ENCODE data around the gene TBATA.

Gene TBATA

DNA sequence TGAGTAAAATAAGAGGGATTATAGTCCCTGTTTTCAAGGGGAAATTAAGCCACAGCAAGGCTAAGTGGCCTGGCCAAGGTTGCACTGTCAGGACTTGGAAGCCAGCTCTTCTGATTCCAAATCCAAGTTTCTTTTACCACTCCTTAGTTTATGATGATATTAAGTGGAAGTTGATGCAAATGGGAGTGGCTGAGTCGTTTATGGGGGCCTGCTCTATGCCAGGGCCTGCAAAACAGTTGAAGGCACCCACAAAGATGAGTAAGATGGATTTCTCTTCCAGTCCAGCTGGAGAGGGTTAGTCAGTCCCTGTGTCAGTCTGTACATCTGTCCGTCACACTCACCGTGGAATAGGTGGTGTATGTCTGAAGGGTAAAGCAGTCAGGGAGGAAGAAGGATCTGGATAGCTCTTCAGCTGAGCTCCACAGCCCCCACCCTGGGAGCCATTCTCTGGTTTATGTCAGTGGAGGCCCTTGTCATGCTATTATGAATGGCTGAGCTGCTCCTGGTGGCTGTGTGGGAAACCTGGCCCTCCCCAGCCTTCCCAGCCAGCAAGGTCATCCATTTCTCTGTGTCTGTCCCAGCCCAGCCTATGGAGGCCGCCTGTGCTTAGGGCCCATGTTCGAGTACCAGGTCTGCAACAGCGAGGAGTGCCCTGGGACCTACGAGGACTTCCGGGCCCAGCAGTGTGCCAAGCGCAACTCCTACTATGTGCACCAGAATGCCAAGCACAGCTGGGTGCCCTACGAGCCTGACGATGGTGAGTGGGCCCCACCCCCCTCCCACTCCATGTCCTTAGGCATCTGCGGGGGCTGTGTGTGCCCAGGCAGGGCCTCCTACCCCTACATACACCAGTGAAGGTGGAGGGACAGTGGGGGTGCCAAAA is 44.5 kb downstream of the TBATA start:
- DNase-seq: no peak

DNA sequence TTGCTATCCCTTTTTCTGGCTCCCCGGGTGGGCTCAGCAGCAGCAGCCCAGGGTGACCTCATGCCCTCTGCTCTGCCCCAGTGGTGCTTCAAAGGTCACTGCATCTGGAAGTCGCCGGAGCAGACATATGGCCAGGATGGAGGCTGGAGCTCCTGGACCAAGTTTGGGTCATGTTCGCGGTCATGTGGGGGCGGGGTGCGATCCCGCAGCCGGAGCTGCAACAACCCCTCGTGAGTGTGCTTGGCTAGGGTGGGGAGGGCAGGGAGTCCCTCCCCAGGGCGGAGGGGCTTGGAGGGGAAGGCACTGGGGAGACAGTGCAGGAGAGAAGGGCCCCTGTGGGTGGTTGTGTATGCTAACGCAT is 46.4 kb downstream of the TBATA start:
- DNase-seq: no peak

GRCh38 chr10:70738006-70738760 is 47.0 kb downstream of the TBATA start:
- DNase-seq: no peak

DNA sequence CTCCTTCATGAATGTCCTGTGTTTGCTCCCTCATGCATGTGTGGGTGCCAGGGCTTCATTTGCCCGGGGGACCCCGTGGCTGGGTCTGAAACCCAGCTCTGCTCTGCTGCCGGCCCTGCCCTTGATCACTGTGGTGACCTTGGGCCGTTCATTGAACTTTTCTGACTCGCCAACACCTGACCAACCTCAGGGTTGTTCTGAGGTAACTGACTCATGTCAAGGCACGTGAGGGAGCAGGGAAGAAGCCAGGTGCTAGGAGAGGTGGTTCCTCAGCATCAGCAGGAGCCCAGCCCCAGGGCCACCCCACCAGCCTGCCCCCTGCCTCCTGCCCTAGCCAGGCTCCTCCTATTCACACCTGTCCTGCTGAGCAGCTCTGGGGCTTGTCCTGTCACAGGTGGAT is 47.9 kb downstream of the TBATA start:
- DNase-seq: no peak

DNA sequence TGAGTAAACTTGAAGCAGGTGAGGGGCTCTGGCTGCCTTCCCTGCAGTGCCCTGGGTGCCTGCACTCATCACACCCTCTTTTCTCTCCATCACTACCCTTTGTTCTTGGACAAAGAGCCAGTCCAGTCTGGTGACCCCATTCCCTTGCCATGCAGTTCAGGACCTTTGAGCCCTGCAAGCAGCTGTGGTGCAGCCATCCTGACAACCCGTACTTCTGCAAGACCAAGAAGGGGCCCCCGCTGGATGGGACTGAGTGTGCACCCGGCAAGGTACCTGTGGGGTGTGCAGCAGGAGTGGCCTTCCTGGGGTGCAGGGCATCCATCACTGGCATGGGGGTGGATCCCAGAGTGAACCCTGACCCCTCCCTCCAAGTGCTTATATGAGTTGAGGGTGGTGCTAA is 48.7 kb downstream of the TBATA start:
- no peak for DNase-seq

GRCh38 chr10:70735161-70735560 is 50.0 kb downstream of the TBATA start:
- DNase-seq: no peak

GRCh38 chr10:70733051-70733450 is 52.1 kb downstream of the TBATA start:
- no peak for DNase-seq

DNA sequence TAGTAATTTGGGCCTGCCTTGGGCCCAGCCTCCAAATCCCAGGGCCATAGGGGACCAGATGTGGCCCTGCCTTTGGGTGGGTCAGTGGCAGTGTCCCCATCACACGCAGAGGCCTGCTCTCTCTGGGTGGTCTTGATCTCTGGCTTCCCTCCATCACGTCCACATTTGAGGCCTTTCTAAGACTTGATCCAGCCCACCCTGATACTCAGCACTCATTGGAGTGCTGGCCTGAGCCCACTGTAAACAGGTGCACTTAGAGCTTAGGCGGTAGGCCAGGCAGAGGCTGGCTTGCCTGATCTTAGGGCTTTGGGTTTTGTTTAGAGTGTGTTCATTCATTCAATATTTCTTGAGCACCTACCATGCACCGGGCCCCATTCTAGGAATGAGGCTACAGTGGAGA is 52.6 kb downstream of the TBATA start:
- DNase-seq: no peak

GRCh38 chr10:70730955-70731354 is 54.2 kb downstream of the TBATA start:
- DNase-seq: no peak

DNA sequence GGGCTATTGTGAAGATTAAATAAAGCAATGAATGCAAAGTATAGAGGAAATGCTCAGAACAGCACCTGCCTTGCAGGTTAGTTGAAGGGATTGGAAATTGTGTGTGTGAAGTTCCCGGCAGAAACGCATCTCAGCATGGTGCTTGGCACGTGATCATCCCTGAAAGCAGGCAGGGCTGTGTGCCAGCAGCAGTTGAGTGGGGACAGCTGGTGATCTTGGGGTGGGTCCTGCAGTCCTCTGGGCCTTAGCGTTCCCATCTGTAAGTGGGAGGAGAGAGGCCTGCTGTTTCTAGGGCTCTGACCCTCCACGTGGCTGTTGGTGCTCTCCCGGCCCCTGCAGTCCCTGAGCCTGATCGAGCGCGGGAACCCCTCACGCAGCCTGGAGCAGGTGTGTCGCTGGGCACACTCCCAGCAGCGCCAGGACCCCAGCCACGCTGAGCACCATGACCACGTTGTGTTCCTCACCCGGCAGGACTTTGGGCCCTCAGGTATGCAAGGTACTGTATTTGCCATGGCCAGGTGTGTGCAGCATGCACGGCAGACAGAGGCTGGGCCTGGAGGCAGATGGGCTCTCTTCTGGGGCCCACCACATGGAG is 55.3 kb downstream of the TBATA start:
- DNase-seq: no peak

DNA sequence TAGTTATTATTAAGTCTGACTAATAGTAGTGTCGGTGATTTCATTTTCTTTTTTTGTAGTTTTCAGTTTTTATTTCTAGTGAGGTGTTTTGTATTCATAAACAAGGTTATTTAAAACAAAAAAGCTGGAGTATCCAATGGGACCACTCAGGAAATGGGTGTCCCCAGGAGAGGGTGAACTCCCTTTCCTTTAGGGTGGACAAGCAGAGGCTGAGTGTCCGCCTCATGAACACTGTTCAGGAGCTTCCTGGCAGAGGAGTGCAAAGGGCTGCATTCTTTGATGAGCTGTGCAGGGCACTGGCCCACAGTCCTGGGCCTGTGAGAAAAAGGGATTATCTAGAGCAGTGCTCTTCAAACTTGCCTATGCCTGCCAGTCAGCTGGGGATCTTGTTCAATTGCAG is 56.8 kb downstream of the TBATA start:
- no peak for DNase-seq

- no peak for DNase-seq
These were observed 58.2 kb downstream of the TBATA start for GRCh38 chr10:70726909-70727495.

DNA sequence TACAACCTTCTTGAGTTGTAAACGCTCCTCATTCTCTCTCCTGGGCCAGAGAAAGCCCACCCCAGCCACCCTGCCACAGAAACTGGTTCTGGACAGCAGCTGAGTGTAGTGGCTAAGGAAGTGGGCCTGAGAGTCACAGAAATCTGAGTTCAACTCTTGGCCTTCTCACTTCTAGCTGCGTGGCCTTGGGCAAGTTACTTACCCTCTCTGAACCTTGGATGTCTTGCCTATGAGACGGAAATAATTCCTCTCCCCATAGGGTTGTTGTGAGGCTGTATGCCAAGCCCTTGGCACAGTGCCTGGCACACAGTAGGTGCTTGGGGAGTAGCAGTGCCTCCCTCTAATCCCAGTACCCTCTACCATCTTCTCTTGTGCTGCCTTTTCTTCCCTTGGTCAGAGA is 61.4 kb downstream of the TBATA start:
- no peak for DNase-seq

DNA sequence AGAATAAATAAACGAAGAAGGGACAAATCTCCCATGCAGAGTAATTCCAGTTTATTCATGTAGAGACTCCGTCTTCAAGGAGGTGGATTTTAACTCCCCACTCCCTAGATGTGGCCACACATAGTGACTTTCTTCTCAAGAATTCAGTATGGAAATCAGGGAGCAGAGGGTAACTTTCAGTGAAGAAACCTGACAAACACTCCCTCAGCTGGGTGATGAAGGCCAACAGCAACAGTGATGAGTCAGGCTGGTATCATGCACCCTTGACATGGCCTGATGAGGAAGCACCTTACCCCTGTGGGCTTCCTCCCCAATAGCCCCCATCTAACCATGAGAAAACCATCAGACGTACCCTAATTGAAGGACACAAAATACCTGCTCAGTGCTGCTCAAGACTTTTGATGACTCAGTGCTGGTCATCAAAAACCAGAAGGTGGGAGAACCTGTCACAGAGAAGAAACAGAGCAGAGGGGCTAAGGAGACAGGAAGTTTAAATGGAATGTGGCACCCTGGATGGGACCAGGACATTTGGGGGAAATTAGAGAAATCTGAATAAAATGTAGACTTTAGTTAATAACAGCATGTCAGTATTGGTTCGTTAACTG is 62.3 kb downstream of the TBATA start:
- DNase-seq: no peak

Measured in stimulated activated CD4-positive, alpha-beta T cell treated with anti-CD3 and anti-CD28 coated beads, Interleukin-1b, Interleukin-23, amount 100 ng/mL, for 48 hours (primary cell).